HCT116 (cell line): Measurements from ENCODE around the gene RUNX1. TPM values are rescaled to one million over a fixed set of nuclear protein-coding genes. Genes with fewer than 3 reads are reported as not detected.

Experiments
- ATAC-seq: fragments of 200-7000 bp; cut with Tn5 transposase; 2 replicates; pipeline ENCODE4 v1.9.1; 2020; ENCODE audit warnings: mild to moderate bottlenecking, moderate library complexity
- BruUV-seq: library from RNA; stranded (reverse); fragments of 400-500 nt; replicated peaks from 2 replicates; lab custom pipeline; 2021; lab: Mats Ljungman, UMichigan
- CTCF ChIA-PET: fragments of 300-600 bp; sonication (Branson Sonifier 250); formaldehyde crosslinking; loops from one replicate; lab custom pipeline; 2021; ENCODE audit warnings: antibody characterized with exemption; lab: Charles Lee
- POLR2A ChIA-PET: fragments of 300-600, 350-600 bp; sonication (Branson Sonifier 250); formaldehyde crosslinking; loops from one replicate; lab custom pipeline; 2021; ENCODE audit warnings: antibody characterized with exemption; lab: Charles Lee
- RAD21 ChIA-PET, 2 experiments: fragments of 300-600 bp; sonication (Branson Sonifier 250); formaldehyde crosslinking; loops; one replicate each; lab custom pipeline; 2023; ENCODE audit warnings: low total read pairs in 2 of 2; ENCODE audit not compliant: uncharacterized antibody in 2 of 2, unreplicated experiment in 2 of 2, low non-redundant PET in 1 of 2; lab: Charles Lee
- DNase-seq: peaks from one replicate; pipeline ENCODE4 v3.0.0-alpha.2; 2010; ENCODE audit warnings: low read depth, low spot score
- H2AFZ ChIP-seq: fragments of 200-600 bp; shearing (Covaris generic), sonication (generic); 2 replicates; pipeline ENCODE4 v1.6.1; 2017; ENCODE audit warnings: low read depth, mixed run types, mixed read lengths, antibody characterized with exemption, low read length; ENCODE audit not compliant: poor library complexity, severe bottlenecking
- H3K27ac ChIP-seq: 2 replicates; pipeline ENCODE4 v1.5.1; 2012; ENCODE audit warnings: low read depth, low read length
- H3K27me3 ChIP-seq: fragments of 200-600 bp; sonication (generic); 2 replicates; pipeline ENCODE4 v1.6.1; 2016; ENCODE audit warnings: mixed run types, low read length, mixed read lengths; ENCODE audit not compliant: insufficient read depth
- H3K36me3 ChIP-seq, 2 experiments: fragments of 200-500 bp in 1 of 2; fragments of 200-600 bp in 1 of 2; sonication (Bioruptor generic) in 1 of 2; sonication (generic) in 1 of 2; 2 replicates each; pipeline versions ENCODE4 v1.5.1 to v1.6.1; 2014 to 2016; ENCODE audit warnings: low read length in 2 of 2, inconsistent platforms in 1 of 2, mixed read lengths in 1 of 2, mixed run types in 1 of 2; ENCODE audit not compliant: insufficient read depth in 2 of 2, control insufficient read depth in 1 of 2
- H3K4me1 ChIP-seq, 2 experiments: fragments of 200-600 bp in 1 of 2; sonication (generic) in 1 of 2; 2 replicates each; pipeline versions ENCODE4 v1.5.1 to v1.6.1; 2012 to 2017; ENCODE audit warnings: low read length in 2 of 2, inconsistent platforms in 1 of 2, mild to moderate bottlenecking in 1 of 2, mixed read lengths in 1 of 2, mixed run types in 1 of 2, moderate library complexity in 1 of 2; ENCODE audit not compliant: insufficient read depth in 2 of 2, control insufficient read depth in 1 of 2
- H3K4me2 ChIP-seq: fragments of 200-600 bp; sonication (generic); 2 replicates; pipeline ENCODE4 v1.6.1; 2017; ENCODE audit warnings: mixed run types, low read length, mixed read lengths
- H3K4me3 ChIP-seq, 2 experiments: fragments of 200-600 bp in 1 of 2; sonication (generic) in 1 of 2; replicated peaks in 1 of 2; 2 replicates each; pipeline ENCODE4 v1.5.1; 2011 to 2016; ENCODE audit warnings: low read length in 2 of 2, control low read depth in 1 of 2, low read depth in 1 of 2, mild to moderate bottlenecking in 1 of 2, mixed read lengths in 1 of 2, mixed run types in 1 of 2
- H3K79me2 ChIP-seq: fragments of 200-600 bp; sonication (generic); 2 replicates; pipeline ENCODE4 v1.6.1; 2017; ENCODE audit warnings: mild to moderate bottlenecking, mixed run types, low read length, moderate library complexity, mixed read lengths; ENCODE audit not compliant: insufficient read depth
- H3K9ac ChIP-seq: fragments of 200-600 bp; sonication (generic); 2 replicates; pipeline ENCODE4 v1.6.1; 2016; ENCODE audit warnings: low read length, mixed read lengths
- H3K9me2 ChIP-seq: fragments of 200-600 bp; sonication (generic), shearing (Covaris generic); 2 replicates; pipeline ENCODE4 v1.6.1; 2017; ENCODE audit warnings: mixed run types, mild to moderate bottlenecking, moderate library complexity; ENCODE audit not compliant: insufficient read depth
- H3K9me3 ChIP-seq, 2 experiments: fragments of 200-500 bp in 1 of 2; fragments of 200-600 bp in 1 of 2; sonication (Bioruptor generic) in 1 of 2; sonication (generic) in 1 of 2; 2 replicates each; pipeline ENCODE4 v1.6.1; 2014 to 2017; ENCODE audit warnings: low read length in 2 of 2, mixed read lengths in 2 of 2, inconsistent platforms in 1 of 2, low read depth in 1 of 2, mild to moderate bottlenecking in 1 of 2, mixed run types in 1 of 2, moderate library complexity in 1 of 2; ENCODE audit not compliant: control insufficient read depth in 1 of 2, insufficient read depth in 1 of 2
- H4K20me1 ChIP-seq: fragments of 200-600 bp; sonication (generic), shearing (Covaris generic); 2 replicates; pipeline ENCODE4 v1.6.1; 2017; ENCODE audit warnings: mixed run types, mild to moderate bottlenecking, moderate library complexity; ENCODE audit not compliant: insufficient read depth
- CBX3 ChIP-seq: IDR thresholded peaks from 2 replicates; pipeline ENCODE4 v1.6.1; 2012; ENCODE audit warnings: low read depth
- CEBPB ChIP-seq: IDR thresholded peaks from 2 replicates; pipeline ENCODE4 v1.6.1; 2012; ENCODE audit warnings: low read depth
- EGR1 ChIP-seq: IDR thresholded peaks from 2 replicates; pipeline ENCODE4 v1.6.1; 2012; ENCODE audit warnings: low read depth
- EZH2 ChIP-seq: fragments of 200-600 bp; sonication (generic); IDR thresholded peaks from 2 replicates; pipeline ENCODE4 v1.6.1; 2017; ENCODE audit warnings: antibody characterized with exemption, mixed run types
- FOSL1 ChIP-seq: IDR thresholded peaks from 2 replicates; pipeline ENCODE4 v1.6.1; 2012; ENCODE audit warnings: low read depth
- POLR2A ChIP-seq: IDR thresholded peaks from 2 replicates; pipeline ENCODE4 v1.7.0; 2011; ENCODE audit warnings: borderline replicate concordance; ENCODE audit not compliant: insufficient read depth, insufficient read length; ENCODE audit errors: extremely low read depth
- SP1 ChIP-seq: IDR thresholded peaks from 2 replicates; pipeline ENCODE4 v1.6.1; 2012; ENCODE audit warnings: low read depth
- ZNF274 ChIP-seq: fragments of 200-500 bp; sonication (Bioruptor generic); IDR thresholded peaks from 2 replicates; pipeline ENCODE4 v1.6.1; 2014; ENCODE audit warnings: mild to moderate bottlenecking, low read depth, low read length, inconsistent platforms
- intact Hi-C: fragments of 100-400 bp; cut with micrococcal nuclease; formaldehyde crosslinking; loops from 2 replicates; pipeline ENCODE4 v1.10.0; 2022
- total RNA-seq: library from RNA; stranded (reverse); gene quantifications from one replicate; pipeline ENCODE4 v1.2.1, GENCODE V29; 2021; ENCODE audit not compliant: unreplicated experiment

RUNX1 gene
- total RNA-seq, 1 experiment from 2014 or later, result 33.5 TPM

- Histone ChIP-seq H3K4me1 (peaks cover 76 to 85% of the 10 kb centered on the region in 2 experiments), H3K4me2 (peak overlapping the region; percentile 69), H3K4me3 (no peak overlapping the region), H4K20me1 (no peaks in the 10 kb centered on the region), H2AFZ (no peak overlapping the region), H3K9me2 (no peaks in the 10 kb centered on the region), H3K9ac (no peak overlapping the region), H3K36me3 (peaks cover 4 to 7% of the 10 kb centered on the region in 2 experiments; a peak in 3 of 4 replicates), H3K79me2 (no peaks in the 10 kb centered on the region), H3K27ac (peak overlapping the region; percentile 19; the same call in 1 of the 2 replicates), H3K9me3 (no peaks in the 10 kb centered on the region), H3K27me3 (no peaks in the 10 kb centered on the region)
- RAD21 ChIA-PET, result interaction anchor here in 1 of 2 experiments (1.5 kb wide), 1 partner anchor 10 kb away, joined by 6 read pairs; no protein-coding TSS in a partner anchor
- ATAC-seq (no peak), DNase-seq (no peak)
- no TSS peak for BruUV-seq
- POLR2A ChIA-PET, result interaction anchor here (1.2 to 4.1 kb wide), 3 partner anchors 10 to 89 kb away, joined by 3 to 33 read pairs (median 21); no protein-coding TSS in a partner anchor
- TF ChIP-seq FOSL1, result 0 out of 2 replicates have a peak, but pooled peaks have one; percentile 13
- TF ChIP-seq CEBPB, result peak; percentile 39; the same call in 1 of the 2 replicates
- TF ChIP-seq POLR2A, result no peak
- TF ChIP-seq CBX3, result no peak
- no peak for TF ChIP-seq EGR1
- no peak for TF ChIP-seq EZH2
- 0 out of 2 replicates have a peak, but pooled peaks have one; percentile 21 for TF ChIP-seq SP1
- intact Hi-C loops, result no loop called here
- CTCF ChIA-PET, result interaction anchor here (2.9 kb wide), 1 partner anchor 52 kb away, joined by 21 read pairs; no protein-coding TSS in a partner anchor
Observed at GRCh38 chr21:34797921-34798535, 251.1 kb downstream of the RUNX1 start.

DNA sequence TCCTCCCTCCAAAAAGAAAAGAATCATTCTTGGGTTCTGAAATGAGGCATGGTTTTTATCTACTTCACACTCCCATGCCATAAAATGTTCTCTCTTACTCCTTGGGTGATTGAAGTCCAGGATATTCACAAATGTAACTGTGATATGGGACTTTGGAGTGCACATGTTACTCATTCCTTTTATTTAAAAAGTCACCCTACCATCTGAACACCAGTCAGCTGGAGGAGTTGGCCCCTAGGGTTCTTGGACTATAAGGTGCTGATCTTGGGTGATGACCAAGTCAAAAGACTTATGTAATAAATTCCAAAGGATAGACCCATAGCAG, 251.9 kb downstream of the RUNX1 start:
- no peak for TF ChIP-seq ZNF274
- 0 out of 2 replicates have a peak, but pooled peaks have one; percentile 3 for TF ChIP-seq CEBPB
- ChIA-PET POLR2A (interaction anchor here (1.0 to 4.1 kb wide), 6 partner anchors 10 to 90 kb away, joined by 3 to 33 read pairs (median 4); no protein-coding TSS in a partner anchor), RAD21 (interaction anchor here (1.5 to 2.1 kb wide), 4 partner anchors 11 to 603 kb away, joined by 5 to 8 read pairs (median 6); no protein-coding TSS in a partner anchor), CTCF (interaction anchor here (0.8 to 2.9 kb wide), 4 partner anchors 11 to 107 kb away, joined by 3 to 21 read pairs (median 6); no protein-coding TSS in a partner anchor)
- Histone ChIP-seq H3K27ac (peak overlapping the region; percentile 61; the same call in 1 of the 2 replicates), H2AFZ (no peak overlapping the region), H3K4me2 (peak overlapping the region; percentile 69), H3K9ac (peak overlapping the region; percentile 46), H3K4me3 (no peak overlapping the region), H4K20me1 (no peaks in the 10 kb centered on the region), H3K4me1 (peaks cover 68 to 76% of the 10 kb centered on the region in 2 experiments), H3K36me3 (peaks cover 4 to 7% of the 10 kb centered on the region in 2 experiments; a peak in 3 of 4 replicates), H3K9me2 (no peaks in the 10 kb centered on the region), H3K79me2 (no peaks in the 10 kb centered on the region), H3K27me3 (no peaks in the 10 kb centered on the region), H3K9me3 (no peaks in the 10 kb centered on the region)
- DNase-seq (no peak), ATAC-seq (no peak)
- intact Hi-C loops, result no loop called here
- no TSS peak for BruUV-seq
